HEK293T (cell line): ENCODE results near the gene PRSS23.

Source experiments
- ARNT ChIP-seq: fragments of 450-650 bp; IDR thresholded peaks from 2 replicates; pipeline ENCODE4 v1.6.1; 2017; ENCODE audit warnings: mild to moderate bottlenecking
- BHLHE40 ChIP-seq: fragments of 450-650 bp; IDR thresholded peaks from 2 replicates; pipeline ENCODE4 v1.6.1; 2016; ENCODE audit warnings: mild to moderate bottlenecking, moderate library complexity, borderline replicate concordance
- ELF4 ChIP-seq: fragments of 450-650 bp; IDR thresholded peaks from 2 replicates; pipeline ENCODE4 v1.6.1; 2017; ENCODE audit warnings: antibody characterized with exemption
- FOXA1 ChIP-seq: fragments of 450-650 bp; IDR thresholded peaks from 2 replicates; pipeline ENCODE4 v1.6.1; 2016; ENCODE audit warnings: mild to moderate bottlenecking
- FOXK2 ChIP-seq: fragments of 450-650 bp; IDR thresholded peaks from 2 replicates; pipeline ENCODE4 v1.6.1; 2016; ENCODE audit warnings: mild to moderate bottlenecking
- FOXM1 ChIP-seq: fragments of 450-650 bp; IDR thresholded peaks from 2 replicates; pipeline ENCODE4 v1.6.1; 2017; ENCODE audit warnings: mild to moderate bottlenecking, borderline replicate concordance
- HDGF ChIP-seq: fragments of 450-650 bp; IDR thresholded peaks from 2 replicates; pipeline ENCODE4 v1.6.1; 2017; ENCODE audit warnings: antibody characterized with exemption, borderline replicate concordance
- L3MBTL2 ChIP-seq: fragments of 450-650 bp; conservative IDR thresholded peaks from 2 replicates; pipeline ENCODE4 v1.6.1; 2016; ENCODE audit warnings: mild to moderate bottlenecking
- LEF1 ChIP-seq: fragments of 450-650 bp; IDR thresholded peaks from 2 replicates; pipeline ENCODE4 v1.6.1; 2017; ENCODE audit warnings: mild to moderate bottlenecking, borderline replicate concordance
- PKNOX1 ChIP-seq: fragments of 450-650 bp; IDR thresholded peaks from 2 replicates; pipeline ENCODE4 v1.6.1; 2016
- SP1 ChIP-seq: fragments of 450-650 bp; IDR thresholded peaks from 2 replicates; pipeline ENCODE4 v1.6.1; 2017
- SUZ12 ChIP-seq: fragments of 450-650 bp; IDR thresholded peaks from 2 replicates; pipeline ENCODE4 v1.6.1; 2016; ENCODE audit warnings: mild to moderate bottlenecking
- TARDBP ChIP-seq: fragments of 450-650 bp; IDR thresholded peaks from 2 replicates; pipeline ENCODE4 v1.6.1; 2016
- ZNF384 ChIP-seq: fragments of 450-650 bp; IDR thresholded peaks from 2 replicates; pipeline ENCODE4 v1.6.1; 2016

- no peak for TF ChIP-seq FOXM1
- no peak for TF ChIP-seq SP1
- no peak for TF ChIP-seq BHLHE40
- no peak for TF ChIP-seq PKNOX1
- no peak for TF ChIP-seq HDGF
- no peak for TF ChIP-seq ZNF384
- TF ChIP-seq FOXA1 = no peak
- TF ChIP-seq FOXK2 = no peak
- TF ChIP-seq ELF4 = no peak
- no peak for TF ChIP-seq SUZ12
- no peak for TF ChIP-seq TARDBP
- TF ChIP-seq LEF1 = no peak
- TF ChIP-seq ARNT = no peak
- TF ChIP-seq L3MBTL2 = no peak
These were observed 25.9 kb upstream of the PRSS23 start for GRCh38 chr11:86774417-86774816.
